HG03066 (cell line): ENCODE data around the gene ZNF564.
"Not testable (repeated sequence)": the region's sequence is repeated elsewhere in the genome, so short reads cannot be mapped to it uniquely, and the experiment has no call there.

ENCODE experiments used
- ATAC-seq: cut with Tn5 transposase; IDR thresholded peaks from one replicate; pipeline ENCODE4 v1.9.1; 2021; ENCODE audit warnings: low read depth; ENCODE audit not compliant: unreplicated experiment

ZNF564 gene

DNA sequence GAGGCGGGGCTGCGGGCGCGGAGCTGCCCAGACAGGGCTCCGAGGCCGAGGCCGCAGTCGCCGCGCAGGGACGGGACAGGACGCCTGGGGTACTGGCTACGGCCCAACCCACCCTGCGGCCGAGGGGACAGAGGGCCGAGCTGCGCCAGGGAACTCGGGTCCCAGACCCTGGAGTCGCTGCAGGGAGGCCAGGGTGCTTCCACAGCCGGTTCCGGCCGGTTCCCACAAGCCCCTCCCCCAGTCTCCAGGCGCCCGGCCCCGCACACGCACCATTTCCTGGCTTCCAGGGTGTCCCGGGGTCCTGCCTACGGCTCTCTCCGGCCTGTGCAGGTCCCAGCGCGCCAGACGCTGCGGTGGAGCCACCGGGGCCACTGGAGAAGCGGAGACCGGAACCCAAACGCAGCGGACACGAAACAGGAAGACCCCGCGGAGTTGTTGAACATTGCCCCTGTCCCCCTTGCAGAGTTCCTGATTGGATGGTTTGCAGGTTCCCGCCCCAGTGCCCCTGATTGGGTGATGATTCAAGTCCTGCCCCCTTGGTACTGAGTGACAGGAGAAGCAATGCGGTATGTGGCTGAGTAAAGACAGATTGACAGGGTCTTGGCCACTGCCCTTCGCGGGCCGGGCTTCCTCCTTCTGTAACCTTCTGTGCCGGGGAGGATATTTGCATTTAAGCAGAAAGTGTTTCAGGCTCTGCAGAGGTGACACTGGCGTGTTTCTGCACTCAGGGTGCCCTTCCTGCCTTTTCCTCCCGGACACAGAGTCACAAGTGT lies at the start of gene ZNF564:
ZNF564 (minus strand) TSS at position 423 of the 773 bp plus-strand sequence; CDS start at position 273, 150 bp downstream.
- ATAC-seq: peak; percentile 97

GRCh38 chr19:12597594-12597993 lies 46.3 kb upstream of the ZNF564 start:
- ATAC-seq: no peak

DNA sequence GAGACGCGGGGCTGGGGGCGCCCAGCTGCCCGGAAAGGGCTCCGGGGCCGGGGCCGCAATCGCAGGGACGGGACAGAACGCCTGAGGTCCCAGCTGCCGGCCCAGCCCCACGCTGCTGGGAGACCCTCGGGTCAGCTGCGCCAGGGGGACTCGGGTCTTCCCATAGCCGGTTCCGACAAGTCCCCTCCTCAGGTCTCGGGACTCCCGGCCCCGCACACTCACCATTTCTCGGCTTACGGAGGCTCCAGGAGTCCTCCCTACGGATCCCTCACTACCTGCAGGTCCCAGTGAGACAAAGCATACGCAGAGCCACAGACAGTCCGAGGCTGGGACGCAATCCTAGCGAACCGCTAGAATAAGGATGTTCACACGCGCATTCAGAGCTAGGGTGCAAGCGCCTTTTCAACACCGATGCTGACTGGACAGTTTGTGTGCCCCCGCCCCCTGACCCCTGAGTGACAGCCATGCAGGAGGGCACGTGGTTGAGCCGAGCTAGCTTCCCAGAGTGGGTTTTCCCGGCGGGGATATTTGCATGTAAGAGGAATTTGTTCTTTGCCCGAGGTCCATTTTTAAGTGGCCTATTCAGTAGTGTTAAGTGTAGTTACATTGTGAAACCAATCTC lies 45.8 kb upstream of the ZNF564 start:
- no peak for ATAC-seq

DNA sequence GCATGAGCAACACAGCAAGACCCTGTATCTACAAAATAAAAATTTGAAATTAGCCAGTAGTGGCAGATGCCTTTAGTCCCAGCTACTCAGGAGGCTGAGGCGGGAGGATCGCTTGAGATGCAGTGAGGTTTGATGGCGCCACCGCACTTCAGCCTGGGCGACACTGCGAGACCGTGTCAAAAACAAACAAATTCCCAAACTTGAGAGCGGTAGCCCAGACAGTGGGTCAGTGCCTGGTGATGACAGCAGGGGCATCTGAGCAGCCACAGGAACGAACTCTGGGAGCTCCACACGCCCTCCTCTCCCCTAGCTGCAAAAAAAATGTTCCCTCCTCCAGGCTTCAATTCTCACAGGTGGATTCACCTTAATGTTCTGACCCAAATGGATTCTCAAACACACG lies 45.2 kb upstream of the ZNF564 start:
- ATAC-seq: no peak

GRCh38 chr19:12581100-12581499 lies 29.8 kb upstream of the ZNF564 start:
- no peak for ATAC-seq

DNA sequence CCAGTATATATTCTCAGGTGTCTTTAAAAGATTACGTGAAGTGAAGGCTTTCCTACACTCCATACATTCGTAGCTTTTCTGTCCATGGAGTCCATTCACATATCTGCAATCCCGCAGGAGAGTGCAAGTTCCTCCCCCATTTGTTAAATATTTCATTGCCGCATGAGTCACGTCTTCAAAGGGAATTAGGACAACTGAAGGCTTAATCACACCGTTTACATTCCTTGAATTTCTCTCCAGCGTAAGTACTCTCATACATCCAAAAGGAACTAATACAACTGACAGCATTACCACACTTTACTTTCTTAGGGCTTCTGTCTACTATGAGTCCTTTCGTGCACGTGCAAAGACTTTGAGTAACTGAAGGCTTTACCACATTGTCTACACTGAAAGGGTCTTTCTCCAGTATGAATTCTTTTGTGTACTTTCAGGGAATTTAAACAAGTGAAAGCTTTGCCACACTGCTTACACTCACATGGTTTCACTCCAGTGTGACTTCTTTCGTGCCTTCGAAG lies 29.0 kb upstream of the ZNF564 start:
- ATAC-seq: no peak

DNA sequence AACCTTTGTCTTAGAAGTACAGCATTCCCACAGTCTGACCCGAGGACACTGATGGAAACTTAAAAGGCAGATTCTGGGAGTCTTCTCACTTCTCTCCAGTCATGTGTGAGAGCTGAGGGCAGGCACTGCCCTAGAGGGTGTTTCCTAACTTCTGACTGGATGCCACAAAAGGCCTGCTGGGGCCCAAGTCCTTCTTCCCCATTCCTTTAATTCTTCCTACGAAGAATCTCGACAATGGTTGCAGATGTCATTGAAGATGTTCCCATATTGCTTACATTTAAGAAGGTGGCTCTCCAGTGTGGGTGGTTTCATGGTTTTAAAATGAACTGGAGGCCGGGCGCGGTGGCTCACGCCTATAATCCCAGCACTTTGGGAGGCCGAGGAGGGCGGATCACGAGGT lies 27.4 kb upstream of the ZNF564 start:
- ATAC-seq: no peak

DNA sequence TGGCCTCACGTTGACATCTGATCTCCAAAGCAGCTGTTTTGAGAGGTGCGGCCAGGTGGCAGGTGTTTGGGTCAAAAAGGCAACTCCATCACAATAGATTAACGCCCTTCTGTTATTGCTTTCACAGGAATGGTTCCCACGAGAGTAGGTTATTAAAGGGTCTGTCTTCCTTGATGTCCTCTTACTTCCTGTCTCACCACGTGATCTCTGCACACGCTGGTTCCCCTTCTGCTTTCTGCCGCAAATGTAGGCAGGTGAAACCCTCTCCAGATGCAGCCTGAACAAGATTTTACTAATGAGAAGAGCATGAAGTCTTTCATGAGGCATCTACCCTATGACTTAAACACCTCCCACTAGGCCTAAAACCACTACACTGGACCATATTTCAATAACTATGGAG lies 22.8 kb upstream of the ZNF564 start:
- ATAC-seq: no peak

GRCh38 chr19:12567951-12568350 lies 16.7 kb upstream of the ZNF564 start:
- ATAC-seq: no peak

DNA sequence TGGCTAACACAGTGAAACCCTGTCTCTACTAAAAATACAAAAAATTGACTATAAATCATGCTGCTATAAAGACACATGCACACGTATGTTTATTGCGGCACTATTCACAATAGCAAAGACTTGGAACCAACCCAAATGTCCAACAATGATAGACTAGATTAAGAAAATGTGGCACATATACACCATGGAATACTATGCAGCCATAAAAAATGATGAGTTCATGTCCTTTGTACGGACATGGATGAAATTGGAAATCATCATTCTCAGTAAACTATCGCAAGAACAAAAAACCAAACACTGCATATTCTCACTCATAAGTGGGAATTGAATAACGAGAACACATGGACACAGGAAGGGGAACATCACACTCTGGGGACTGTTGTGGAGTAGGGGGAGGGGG lies 15.1 kb upstream of the ZNF564 start:
- ATAC-seq: not testable (repeated sequence)

DNA sequence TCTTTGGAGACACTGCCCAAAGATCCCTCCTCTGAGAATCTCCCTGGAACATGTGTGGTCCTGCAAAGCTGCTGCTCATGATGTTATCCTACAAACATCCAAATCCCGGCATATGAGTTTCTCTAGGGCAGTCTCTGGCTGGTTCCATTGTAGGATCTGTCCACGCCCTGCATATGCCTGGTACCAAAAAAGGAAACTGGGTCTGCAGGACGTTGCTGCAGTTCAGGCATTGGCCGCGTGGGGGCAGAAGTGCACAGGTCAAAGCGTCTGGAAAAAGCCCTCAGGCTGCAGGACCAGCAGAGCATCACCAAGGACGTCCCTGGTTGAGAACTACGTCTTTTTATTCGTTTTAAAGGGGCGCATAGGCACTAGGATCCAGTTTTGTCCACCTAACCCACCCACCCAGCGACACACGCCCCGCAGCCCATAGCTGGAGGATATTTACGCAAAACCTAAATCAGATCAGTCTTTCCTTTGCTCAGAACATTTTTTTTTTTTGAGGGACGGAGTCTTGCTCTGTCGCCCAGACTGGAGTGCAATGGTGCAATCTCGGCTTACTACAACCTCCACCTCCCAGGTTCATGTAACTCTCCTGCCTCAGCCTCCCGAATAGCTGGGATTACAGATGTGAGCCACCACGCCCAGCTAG lies 12.9 kb upstream of the ZNF564 start:
- no peak for ATAC-seq

- no peak for ATAC-seq
Measured at GRCh38 chr19:12555456-12555930, 4.2 kb upstream of the ZNF564 start.

DNA sequence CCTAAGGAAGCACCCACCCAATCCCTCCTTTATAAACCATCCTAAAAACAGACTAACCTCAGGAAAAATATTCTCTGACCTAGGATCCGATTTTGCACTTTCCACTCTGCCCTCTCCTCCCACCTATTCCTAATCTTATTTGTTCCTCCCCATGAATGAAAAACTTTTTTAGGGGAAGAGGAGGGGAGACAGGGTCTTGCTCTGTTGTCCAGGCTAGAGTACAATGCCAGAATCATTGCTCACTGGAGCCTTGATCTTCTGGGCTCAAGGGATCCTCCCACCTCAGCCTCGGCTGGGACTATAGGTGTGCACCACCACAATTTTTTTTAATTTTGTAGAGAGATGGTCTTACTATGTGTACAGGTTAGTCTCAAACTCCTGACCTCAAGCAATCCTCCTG lies 4.4 kb downstream of the ZNF564 start:
- no peak for ATAC-seq

- no peak for ATAC-seq
Measured at GRCh38 chr19:12546068-12546467, 5.2 kb downstream of the ZNF564 start.

GRCh38 chr19:12545267-12545666 lies 6.0 kb downstream of the ZNF564 start:
- ATAC-seq: no peak

- ATAC-seq: no peak
Measured at GRCh38 chr19:12544401-12544876, 6.8 kb downstream of the ZNF564 start.

GRCh38 chr19:12543855-12544254 lies 7.4 kb downstream of the ZNF564 start:
- ATAC-seq: no peak

DNA sequence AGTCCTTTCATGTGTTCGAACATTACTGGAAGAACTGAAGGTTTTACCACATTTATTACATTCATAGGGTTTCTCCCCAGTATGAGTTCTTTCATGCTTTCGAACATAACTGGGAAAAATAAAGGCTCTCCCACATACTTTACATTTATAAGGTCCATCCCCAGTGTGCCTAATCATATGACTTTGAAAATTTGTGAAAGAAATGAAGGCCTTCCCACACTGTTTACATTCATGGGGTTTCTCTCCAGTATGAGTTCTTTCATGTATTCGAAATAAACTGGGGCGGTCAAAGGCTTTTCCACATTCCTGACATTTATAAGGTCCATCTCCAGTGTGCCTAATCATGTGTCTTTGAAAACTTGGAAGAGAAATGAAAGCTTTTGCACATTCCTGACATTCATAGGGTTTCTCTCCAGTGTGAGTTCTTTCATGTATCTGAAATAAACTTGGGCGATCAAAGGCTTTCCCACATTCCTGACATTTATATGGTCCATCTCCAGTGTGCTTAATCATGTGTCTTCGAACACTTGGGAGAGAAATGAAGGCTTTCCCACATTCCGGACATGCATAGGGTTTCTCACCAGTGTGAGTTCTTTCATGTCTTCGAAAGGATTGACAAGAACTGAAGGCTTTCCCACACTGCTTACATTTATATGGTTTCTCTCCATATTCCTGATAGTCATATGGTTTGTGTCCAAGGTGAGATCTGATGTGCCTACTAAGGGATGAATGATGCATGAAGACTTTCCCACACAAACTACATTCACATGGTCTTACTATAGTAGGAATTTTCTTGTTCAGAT lies 24.0 kb downstream of the ZNF564 start:
- ATAC-seq: no peak

DNA sequence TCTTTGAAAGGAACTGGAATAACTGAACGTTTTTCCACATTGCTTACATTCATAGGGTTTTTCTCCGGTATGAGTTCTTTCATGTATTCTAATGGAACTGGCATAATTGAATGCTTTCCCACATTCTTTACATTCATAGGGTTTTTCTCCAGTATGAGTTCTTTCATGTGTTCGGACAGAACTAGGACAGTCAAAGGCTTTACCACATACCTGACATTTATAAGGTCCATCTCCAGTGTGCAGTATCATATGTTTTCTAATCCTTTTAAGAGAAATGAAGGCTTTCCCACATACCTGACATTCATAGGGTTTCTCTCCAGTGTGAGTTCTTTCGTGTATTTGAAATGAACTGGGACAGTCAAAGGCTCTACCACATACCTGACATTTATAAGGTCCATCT lies 24.7 kb downstream of the ZNF564 start:
- ATAC-seq: no peak

- no peak for ATAC-seq
Measured at GRCh38 chr19:12521996-12522395, 29.3 kb downstream of the ZNF564 start.
